BJ (cell line): ENCODE measurements around the gene OXCT1. TPM values are rescaled to one million over a fixed set of nuclear protein-coding genes. Genes with fewer than 3 reads are reported as not detected.

Experiments
- CTCF ChIA-PET: fragments of 350-600 bp; formaldehyde crosslinking; extraction: SDS; loops from one replicate; lab custom pipeline; 2021; ENCODE audit warnings: antibody characterized with exemption, inconsistent platforms; lab: Yijun Ruan, JAX
- POLR2A ChIA-PET: fragments of 300-600 bp; sonication (Branson Sonifier 250); formaldehyde crosslinking; extraction: SDS; loops from one replicate; lab custom pipeline; 2021; ENCODE audit warnings: antibody characterized with exemption; lab: Charles Lee
- DNase-seq: peaks from one replicate; pipeline ENCODE4 v3.0.0-alpha.2; 2011; ENCODE audit warnings: low read depth
- H3K27me3 ChIP-seq: 2 replicates; pipeline ENCODE4 v1.6.0; 2011; ENCODE audit warnings: low read length; ENCODE audit not compliant: control insufficient read depth, insufficient read depth
- H3K36me3 ChIP-seq: 2 replicates; pipeline ENCODE4 v1.5.1; 2011; ENCODE audit warnings: low read length; ENCODE audit not compliant: control insufficient read depth, insufficient read depth
- H3K4me3 ChIP-seq: 2 replicates; pipeline ENCODE4 v1.5.1; 2011; ENCODE audit warnings: low read depth, mild to moderate bottlenecking, control low read depth, low read length
- polyA plus RNA-seq: library from polyadenylated mRNA; depleted of rRNA; stranded (reverse); fragments of >200 nt; gene quantifications from 2 replicates; pipeline ENCODE4 v1.2.3, GENCODE V29; 2011
- TF ChIP-seq, protein P1 (sequence below): IDR thresholded peaks from 2 replicates; pipeline ENCODE4 v1.5.1; 2011; ENCODE audit warnings: low read depth, mild to moderate bottlenecking, control low read depth, inconsistent platforms, low read length, moderate library complexity; ENCODE audit not compliant: insufficient read depth

OXCT1 gene
- polyA plus RNA-seq, 1 experiment = 12.0 TPM

DNA sequence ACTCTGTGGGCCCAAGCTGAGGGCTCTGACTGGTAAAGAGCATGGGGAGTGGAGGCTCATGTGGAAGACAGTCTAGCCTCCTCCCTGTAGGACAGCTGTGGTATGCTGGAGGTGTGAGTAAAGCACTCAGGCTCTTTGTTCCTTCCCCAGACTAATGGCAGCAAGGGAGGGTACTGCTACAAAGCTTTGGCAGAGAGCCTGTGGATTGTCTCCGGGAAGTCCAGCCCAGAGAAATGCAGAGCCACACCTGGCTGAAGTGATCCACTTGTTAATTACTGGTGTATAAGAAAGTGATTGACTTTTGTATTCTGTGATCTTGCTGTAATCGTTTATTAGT, 161.7 kb downstream of the OXCT1 start:
- CTCF ChIA-PET = interaction anchor here (1.0 to 4.4 kb wide), 8 partner anchors 9 to 348 kb away, joined by 3 to 92 read pairs (median 4); no protein-coding TSS in a partner anchor

DNA sequence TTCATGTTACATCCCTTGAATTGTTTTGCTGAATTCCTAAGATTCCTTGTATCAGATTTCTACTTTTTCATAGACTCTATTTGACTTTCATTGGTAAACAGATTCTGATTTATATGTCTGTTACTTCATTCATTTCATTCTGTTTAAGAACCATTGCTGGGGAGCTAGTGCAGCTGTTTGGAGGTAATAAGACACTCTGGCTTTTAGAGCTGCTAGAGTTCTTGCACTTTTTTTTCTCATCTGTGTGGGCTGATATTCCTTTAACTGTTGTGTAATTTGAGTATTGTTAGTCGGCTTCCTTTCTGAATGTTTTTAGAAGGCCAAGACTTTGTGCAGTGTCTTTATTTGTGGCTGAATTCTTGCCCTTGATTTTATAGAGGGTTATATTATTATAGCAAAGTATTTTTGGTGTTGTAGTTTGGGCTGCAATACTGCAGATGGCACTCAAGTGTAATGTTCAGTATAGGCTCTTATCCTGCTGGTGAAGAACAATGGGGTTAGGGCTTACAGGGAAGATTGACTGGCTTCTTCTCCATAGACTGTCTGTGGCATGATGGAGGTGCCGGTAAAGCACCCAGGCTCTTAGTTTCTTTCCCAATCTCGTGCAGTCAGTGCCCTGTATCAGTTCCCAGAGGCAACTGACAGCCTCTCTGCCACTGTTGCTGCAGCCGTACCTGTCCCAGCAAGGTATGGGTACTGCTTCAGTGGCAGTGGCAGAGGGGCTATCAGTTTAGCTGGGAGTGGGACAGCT, 162.2 kb downstream of the OXCT1 start:
- TF ChIP-seq, protein P1, sequence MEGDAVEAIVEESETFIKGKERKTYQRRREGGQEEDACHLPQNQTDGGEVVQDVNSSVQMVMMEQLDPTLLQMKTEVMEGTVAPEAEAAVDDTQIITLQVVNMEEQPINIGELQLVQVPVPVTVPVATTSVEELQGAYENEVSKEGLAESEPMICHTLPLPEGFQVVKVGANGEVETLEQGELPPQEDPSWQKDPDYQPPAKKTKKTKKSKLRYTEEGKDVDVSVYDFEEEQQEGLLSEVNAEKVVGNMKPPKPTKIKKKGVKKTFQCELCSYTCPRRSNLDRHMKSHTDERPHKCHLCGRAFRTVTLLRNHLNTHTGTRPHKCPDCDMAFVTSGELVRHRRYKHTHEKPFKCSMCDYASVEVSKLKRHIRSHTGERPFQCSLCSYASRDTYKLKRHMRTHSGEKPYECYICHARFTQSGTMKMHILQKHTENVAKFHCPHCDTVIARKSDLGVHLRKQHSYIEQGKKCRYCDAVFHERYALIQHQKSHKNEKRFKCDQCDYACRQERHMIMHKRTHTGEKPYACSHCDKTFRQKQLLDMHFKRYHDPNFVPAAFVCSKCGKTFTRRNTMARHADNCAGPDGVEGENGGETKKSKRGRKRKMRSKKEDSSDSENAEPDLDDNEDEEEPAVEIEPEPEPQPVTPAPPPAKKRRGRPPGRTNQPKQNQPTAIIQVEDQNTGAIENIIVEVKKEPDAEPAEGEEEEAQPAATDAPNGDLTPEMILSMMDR = peak; percentile 67
- DNase-seq = peak; percentile 19
- CTCF ChIA-PET = interaction anchor here (0.7 to 4.4 kb wide), 11 partner anchors 9 to 349 kb away, joined by 3 to 92 read pairs (median 4); no protein-coding TSS in a partner anchor
- no peak overlapping the region for H3K4me3 ChIP-seq
- H3K36me3 ChIP-seq = no peaks in the 10 kb centered on the region
- POLR2A ChIA-PET = no interaction called here
- no peaks in the 10 kb centered on the region for H3K27me3 ChIP-seq

More for the DNA sequence above, 161.7 kb downstream of the OXCT1 start:
- Histone ChIP-seq H3K36me3 (no peaks in the 10 kb centered on the region), H3K4me3 (no peak overlapping the region), H3K27me3 (no peaks in the 10 kb centered on the region)
- POLR2A ChIA-PET = no interaction called here
- TF ChIP-seq, protein P1 = no peak
- no peak for DNase-seq

GRCh38 chr5:41695920-41696582, 174.2 kb downstream of the OXCT1 start:
- no peak overlapping the region for H3K4me3 ChIP-seq
- ChIA-PET POLR2A (no interaction called here), CTCF (interaction anchor here (0.6 to 1.5 kb wide), 7 partner anchors 11 to 346 kb away, joined by 3 to 6 read pairs (median 3); no protein-coding TSS in a partner anchor)
- peaks cover 2% of the 10 kb centered on the region; the same call in 1 of the 2 replicates for H3K27me3 ChIP-seq
- TF ChIP-seq, protein P1 = peak; percentile 30
- DNase-seq = no peak
- no peaks in the 10 kb centered on the region for H3K36me3 ChIP-seq

DNA sequence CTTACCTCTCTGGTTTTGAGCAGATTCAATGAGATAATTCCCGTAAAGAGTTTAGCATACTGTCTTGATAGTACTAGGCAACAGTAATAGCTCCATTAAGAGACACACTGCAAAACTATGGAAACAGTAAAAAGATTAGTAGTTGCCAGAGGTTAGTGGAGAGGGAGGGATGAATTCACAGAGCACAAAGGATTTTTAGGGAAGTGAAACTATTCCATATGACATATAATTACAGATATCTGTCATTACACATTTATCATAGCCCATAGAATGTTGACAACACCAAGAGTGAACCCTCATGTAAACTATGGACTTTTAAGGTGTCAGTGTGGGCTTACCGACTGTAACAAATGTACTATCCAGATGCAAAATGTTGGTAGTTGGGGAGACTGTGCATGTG, 183.5 kb downstream of the OXCT1 start:
- Histone ChIP-seq H3K27me3 (no peaks in the 10 kb centered on the region), H3K36me3 (no peaks in the 10 kb centered on the region), H3K4me3 (no peak overlapping the region)
- DNase-seq = no peak
- TF ChIP-seq, protein P1 = no peak
- CTCF ChIA-PET = no interaction called here
- POLR2A ChIA-PET = no interaction called here

DNA sequence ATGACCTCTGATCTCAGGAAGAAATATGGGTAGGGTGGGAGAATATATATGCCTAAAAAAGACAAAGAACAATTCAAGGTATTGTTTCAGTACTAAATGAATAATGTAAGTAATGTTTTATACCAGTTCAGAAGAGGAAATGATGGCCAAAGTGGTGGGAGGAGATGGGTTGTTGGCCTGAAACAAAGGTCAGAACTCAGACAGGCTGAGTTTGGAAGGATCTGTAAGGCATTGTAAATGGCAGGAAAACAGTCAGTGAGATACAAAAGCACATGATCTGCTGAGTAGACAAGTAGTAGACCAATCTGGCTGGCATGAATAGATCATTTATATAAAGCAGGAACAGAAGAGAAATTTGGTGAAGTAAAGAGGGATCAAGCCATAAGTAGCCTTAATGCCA, 184.0 kb downstream of the OXCT1 start:
- no peak for DNase-seq
- H3K36me3 ChIP-seq = no peaks in the 10 kb centered on the region
- ChIA-PET CTCF (no interaction called here), POLR2A (no interaction called here)
- H3K4me3 ChIP-seq = no peak overlapping the region
- TF ChIP-seq, protein P1 = no peak
- no peaks in the 10 kb centered on the region for H3K27me3 ChIP-seq
